Measurements from ENCODE around the gene GAS2.

GAS2 gene

DNA sequence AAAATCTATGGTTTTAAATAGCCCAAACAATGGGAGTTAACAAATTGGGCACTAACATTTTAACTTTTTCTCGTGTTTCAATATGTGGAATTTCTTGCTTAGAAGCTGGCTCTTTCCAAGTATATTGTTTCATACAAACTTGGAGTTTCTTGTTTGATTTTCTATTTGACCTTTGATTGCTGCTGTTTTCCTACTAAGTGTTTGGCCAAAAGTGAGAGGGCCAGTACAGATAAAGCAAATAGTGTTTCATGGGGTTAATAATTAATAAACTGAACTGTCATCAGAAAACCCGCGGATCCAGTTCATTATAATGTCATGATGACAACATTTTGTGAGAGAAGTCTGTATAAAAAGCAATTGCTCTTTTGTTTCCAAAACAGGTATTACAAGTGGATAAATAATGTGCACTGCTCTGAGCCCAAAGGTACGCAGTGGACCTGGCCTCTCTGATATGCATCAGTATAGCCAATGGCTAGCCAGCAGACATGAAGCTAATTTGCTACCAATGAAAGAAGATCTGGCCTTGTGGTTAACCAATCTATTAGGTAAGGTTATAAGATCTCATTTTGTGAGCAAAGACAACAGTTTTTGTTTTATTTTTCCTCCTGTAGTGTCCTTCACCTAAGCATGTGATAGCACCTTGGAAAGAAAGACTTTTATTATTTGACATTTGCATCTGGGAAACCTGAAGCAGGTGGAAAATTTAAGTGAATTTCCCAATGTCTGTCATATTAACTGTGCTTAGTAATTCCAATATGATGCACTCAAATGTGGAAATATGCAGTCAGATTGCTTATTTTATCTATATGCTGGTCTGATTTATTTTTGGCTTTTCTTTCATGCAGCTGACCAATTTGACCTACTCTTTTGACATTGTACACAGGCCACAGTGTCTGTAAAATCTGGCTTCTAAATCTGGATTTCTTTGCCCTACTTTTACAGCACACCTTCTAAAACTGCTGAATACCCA is 8.3 kb downstream of the GAS2 start:
- no peak for DNase-seq (ENCODE audit: low spot score)

DNA sequence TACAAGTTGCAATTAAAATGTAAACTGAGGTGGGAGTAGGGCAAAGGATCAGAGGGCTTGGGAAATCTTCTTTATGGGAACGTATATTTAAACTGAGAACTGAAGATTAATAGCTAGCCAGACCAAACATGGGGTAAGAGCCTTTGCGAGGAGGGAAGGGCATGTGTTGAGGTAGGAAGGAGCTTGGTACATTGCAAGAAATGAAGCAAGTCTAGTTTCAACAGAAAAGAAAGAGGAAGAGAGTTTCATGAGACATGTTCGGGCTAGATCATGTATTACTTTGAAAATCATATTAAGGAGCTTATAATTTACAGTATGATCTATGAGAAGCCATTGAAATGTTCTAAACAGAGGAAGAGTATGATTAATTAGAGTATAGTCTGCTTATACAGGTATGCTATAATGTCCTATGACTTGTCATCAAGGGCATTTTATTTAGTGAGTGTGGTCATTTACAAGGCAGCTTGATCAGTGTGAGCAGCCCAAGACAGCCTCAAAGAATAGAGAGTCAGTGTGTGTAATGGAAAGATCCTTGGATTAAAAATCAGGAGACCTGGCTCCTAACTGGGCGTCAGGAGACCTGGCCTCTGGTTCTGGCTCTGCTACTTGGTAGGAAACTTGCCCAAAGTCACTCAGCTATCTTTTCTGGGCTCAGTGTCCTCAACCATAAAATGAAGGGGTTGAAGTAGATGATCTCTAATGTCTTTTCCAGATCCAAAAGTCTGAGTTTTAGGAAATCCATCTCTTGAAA is 10.9 kb downstream of the GAS2 start:
- DNase-seq (ENCODE audit: low spot score): no peak

DNA sequence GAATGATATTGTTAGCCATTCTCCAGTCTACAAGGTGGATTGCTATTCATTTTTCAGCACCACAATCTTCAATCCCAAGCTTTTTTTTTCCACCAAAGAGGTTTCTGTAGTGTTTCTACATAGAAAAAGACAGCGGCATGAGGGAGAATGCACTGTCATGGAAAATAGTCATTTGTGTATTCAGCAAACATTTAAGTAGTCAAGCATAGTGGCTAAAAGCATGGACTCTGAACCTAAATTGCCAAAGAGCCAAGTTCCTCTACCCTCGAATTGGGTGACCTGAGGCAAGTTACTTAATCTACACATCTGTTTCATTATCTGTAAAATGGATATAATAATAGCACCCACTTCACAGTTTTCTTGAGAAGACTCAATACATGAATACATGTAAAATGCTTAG is 14.2 kb downstream of the GAS2 start:
- DNase-seq (ENCODE audit: low spot score): no peak

DNA sequence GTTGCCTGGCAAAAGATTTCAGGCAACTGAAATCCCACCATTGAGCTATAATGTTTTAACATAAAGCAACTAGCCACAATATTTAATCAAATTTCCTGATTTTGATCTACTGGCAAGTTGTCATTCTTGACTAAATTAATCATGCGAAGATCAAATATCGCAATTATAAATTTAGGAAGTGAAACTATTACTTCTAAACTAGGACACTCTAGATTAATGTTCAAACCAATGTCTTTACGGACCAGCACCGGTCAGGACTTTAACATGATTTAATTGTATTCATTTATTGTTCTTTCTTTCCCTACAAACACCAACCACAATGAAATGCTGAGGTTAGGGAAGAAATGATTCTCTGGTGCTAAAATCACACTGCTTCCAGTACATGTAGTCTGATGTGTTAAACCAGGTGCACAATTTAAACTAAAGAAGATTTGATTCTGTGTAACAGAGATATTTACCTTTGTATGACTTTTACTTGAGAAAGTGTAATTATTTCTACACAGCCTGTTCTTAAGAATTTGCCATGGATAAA is 14.9 kb downstream of the GAS2 start:
- no peak for DNase-seq (ENCODE audit: low spot score)

DNA sequence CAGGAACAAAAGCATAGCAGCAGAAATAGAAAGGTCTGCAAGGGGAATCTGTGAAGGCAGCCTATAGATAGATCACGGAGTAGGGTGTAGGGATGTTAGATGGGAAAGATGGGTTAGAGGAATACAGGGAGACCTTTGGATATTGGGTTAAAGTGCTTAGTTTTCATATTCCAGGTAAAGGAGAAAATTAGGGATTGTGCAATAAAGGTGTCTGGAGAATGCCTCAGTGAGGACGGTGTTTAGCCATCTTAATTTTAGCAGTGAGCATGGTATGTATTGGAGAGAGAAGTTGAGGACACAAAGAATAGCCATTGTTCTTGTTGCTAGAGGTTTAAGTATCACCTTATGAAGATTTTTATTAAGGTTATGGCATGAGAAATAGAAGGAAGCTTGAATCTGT is 17.7 kb downstream of the GAS2 start:
- no peak for DNase-seq (ENCODE audit: low spot score)

DNA sequence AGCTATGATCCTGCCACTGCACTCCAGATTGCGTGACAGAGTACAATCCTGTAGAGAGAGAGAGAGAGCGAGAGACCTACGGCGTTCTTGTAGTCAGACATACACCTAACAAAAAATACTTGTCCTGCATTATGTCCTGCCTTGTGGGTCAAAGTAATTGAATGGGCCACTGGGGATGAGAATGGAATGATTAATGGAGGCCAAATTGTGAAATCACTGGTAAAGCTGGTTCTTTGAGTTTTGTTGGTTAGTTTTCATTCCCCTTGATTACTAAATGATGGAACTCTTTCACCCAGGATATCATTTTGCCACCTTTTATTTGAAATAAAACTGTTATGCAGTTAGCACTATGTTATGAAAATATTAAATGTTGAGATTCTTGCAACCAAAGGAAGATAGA is 18.7 kb downstream of the GAS2 start:
- DNase-seq (ENCODE audit: low spot score): no peak

DNA sequence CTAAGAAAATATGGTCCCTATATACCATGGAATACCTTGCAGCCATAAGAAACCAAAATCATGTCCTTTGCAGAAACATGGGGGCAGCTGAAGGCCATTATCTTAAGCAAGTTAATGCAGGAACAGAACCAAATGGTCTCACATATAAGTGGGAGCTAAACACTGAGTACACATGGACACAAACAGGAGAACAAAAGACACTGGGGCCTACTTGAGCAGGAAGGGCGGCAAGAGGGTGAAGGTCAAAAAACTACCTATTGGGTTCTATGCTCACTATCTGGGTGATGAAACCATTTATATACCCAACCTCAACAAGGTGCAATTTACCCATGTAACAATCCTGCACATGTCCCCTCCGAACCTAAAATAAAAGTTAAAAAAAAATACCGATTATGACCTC is 22.5 kb downstream of the GAS2 start:
- DNase-seq (ENCODE audit: low spot score): no peak

DNA sequence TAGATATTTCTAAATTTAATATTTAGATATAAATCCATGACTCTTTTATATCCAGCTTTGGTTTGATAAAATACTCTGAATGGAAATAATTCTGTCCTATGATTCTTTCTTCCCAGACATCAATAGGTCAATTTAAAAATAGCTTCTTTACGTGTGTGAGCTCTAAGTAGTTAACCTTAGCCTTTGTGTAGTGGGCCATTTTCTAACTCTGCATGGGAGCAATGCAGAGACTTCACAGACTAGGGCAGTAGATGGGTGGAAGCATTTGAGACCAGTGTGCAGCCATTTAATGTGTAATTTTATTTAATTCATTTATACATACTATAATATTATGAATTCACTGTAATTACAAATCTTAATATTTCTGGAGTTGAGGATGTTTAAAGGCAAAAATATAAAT is 23.8 kb downstream of the GAS2 start:
- no peak for DNase-seq (ENCODE audit: low spot score)

DNA sequence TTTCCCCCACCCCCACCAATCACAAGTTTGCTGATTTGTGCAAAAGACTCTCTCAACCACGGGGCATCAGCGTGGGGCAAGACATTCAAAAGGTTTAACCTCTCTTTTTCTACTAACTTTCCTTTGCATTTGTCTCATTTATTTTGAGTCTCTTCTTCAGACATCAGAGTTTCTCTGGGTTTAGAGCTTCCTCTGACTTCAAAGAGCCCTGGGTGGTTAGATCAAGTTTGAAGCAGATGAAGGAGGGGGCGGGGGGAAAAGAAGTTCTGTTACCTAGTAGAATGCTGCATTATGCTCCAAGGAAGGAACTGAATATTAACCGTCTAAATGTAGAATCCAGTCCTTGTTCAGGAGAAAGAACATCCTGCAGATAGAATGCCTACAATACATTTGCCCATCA is 24.5 kb downstream of the GAS2 start:
- no peak for DNase-seq (ENCODE audit: low spot score)

DNA sequence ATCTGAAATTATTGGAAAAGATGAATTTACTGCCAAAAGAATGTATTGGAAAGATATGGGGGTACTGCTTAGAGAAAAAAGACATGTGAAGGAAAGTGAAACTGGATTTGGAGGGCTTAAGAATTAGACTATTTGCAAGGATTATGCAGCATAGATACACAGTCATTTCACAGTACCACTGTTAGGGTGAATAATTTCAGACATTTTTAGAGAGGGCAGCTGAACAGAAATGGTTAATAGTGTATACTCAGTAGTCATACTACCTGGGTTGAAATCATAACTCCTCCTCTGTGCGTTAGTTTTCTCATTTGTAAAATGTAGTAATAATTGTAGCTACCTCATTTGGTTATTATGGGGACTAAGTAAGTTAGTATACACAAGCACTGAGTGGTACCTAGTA is 33.0 kb downstream of the GAS2 start:
- no peak for DNase-seq (ENCODE audit: low spot score)

DNA sequence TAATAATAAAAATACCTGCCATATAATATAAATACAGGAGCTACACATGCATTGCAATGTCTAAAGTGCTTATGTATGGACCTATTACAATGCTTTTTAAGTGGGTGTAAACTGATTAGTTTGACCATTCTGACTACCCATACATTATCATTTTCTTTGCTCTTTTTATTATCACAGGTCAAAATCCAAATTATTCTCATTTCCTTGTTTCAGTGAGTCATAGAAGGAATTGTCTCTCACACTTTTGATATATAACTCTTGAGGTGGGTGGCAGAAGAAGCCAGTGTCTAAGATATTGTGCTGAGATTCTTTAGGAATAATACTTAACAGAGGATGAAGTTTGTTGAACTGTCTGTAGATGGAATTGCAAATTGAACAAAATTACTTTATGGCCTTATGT is 35.6 kb downstream of the GAS2 start:
- no peak for DNase-seq (ENCODE audit: low spot score)

DNA sequence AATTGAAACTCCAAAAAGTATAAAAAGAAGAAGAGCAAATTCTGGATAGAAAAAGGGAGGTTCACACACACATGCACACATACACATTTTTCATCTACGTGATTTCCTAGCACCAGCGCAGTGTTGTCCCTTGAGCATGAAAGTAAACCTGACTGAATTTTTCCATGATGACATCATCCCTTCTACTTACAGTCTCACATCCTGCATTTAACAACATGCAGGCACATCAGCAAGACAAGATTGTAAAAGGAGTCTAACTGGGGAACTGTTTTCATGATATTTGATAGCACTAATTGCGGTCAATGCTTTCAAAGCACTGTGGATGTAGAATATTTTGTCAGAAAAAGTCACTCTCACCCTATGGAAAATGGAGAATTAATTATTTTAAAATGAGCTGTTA is 36.6 kb downstream of the GAS2 start:
- DNase-seq (ENCODE audit: low spot score): no peak

DNA sequence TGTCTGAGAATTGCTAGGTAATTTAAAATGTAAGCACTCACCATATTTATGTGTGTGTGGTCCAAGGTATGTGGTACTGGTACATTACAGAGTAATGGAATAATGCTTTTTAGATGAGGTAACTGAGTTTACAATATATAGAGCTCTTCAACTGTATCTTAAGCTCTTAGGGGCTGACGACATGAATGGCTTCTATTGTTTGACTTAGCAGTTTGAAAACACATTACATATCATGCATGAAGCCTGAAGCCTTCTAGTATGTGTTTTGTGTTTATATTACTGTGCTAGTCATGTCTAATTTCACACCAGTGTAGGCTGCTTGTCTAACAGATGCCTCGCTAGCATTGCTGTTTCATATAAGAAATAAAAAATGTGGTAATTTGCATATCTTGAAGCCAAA is 37.2 kb downstream of the GAS2 start:
- no peak for DNase-seq (ENCODE audit: low spot score)

DNA sequence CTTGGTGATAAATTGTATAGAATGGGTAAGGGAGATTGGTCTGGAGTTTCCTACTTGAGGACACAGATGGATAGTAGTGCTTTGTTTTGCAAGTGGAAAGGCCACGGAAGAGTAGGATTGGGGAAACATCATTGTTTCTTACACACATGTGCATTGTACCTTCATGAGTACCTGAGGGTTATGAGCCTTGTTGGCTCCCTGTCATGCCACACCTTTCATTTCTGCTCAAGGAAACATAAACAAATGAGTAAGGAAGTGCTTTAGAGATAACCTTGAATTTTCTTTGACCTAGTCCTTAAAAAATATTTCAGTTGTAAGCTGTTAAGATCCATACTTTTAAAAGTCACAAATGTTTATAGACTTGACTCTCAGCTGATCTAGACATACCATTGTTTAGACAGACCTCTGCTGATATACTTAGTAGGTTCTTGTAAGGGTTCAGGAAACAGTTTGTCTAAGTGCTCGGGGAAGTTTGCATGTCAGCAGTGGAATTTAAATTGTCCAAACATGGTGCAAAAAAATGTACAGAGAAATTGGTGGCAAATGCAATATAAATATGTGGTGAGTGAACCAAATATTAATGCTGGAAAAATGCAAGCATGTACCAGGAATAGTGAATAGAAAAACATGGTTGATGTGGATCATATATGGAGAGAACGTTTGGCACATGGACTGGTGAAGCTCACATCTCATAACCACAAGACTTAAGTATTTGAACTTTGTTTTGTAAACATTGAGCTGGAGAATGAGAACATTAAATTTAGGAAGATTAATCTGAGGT is 40.9 kb downstream of the GAS2 start:
- DNase-seq (ENCODE audit: low spot score): no peak

DNA sequence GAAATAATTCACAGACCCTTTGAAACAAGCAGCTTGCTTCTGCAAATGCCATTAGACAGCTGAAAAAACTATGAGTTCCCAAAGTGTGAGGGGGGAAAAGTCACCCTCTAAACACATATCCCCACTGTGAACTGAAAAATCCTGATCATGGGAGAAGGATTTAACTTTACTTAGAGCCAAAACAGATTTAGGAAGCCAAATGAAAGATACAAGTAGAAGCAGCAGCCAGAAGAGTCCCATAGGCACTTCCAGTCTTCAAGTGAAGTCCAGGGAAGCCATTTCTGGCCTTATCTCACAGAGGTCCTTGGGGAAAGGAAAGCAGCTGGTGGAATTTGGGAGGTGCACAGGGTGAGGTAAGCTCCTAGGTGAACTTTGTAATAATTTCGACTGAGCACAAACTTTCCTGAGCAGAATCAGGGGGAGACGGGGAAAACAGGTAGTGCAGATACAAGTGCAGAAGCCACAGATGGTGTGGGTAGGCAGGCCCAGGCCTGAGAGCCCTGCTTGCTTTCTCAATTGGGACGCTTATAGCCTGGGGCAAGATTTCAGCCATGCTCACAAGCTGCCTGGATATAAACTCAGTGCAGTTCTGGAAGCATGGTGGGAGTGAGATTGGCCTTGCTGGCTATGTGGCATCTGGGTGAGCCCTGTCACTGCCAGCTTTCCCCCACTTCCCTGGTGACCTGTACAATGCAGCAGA is 44.8 kb downstream of the GAS2 start:
- DNase-seq (ENCODE audit: low spot score): no peak

DNA sequence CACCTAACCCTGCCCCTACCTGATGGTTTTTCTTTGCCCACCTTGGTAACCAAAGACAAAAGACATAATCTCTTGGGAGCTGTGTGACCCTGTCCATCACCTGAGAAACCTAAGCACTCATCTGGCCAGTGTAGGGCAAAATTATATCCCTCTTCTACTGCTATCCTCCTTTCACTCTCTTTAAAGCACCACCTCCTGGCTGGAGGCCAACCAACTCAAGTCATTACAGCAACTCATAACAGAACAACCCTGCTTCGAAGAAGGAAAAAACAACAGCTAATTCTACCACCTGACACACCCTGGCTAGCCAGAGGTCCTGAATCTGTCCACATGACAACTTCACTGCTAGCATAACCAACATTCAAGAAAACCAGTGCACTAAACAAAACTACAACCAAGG is 45.5 kb downstream of the GAS2 start:
- no peak for DNase-seq (ENCODE audit: low spot score)

DNA sequence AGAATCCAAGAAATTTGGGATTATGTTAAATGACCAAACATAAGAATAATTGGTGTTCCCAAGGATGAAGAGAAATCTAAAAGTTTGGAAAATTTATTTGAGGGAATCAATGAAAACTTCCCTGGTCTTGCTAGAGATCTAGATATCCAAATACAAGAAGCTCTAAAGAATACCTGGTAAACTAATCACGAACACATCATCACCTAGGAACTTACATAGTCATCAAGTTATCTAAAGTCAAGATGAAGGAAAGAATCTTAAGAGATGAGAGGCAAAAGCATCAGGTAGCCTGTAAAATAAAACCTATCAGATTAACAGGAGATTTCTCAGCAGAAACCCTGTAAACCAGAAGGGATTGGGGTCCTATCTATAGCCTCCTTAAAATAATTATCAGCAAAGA is 46.9 kb downstream of the GAS2 start:
- no peak for DNase-seq (ENCODE audit: low spot score)

DNA sequence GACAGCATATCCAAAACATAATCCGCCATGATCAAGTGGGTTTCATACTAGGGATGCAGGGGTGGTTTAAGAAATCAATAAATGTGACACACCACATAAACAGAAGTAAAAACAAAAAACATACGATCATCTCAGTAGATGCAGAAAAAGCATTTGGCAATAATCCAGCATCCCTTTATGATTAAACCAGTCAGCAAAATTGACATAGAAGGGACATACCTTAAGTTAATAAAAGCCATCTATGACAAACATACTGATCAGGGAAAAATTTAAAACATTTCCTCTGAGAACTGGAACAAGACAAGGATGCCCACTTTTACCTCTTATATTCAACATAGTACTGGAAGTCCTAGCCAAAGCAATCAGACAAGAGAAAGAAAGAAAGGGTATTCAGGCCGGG is 49.6 kb downstream of the GAS2 start:
- no peak for DNase-seq (ENCODE audit: low spot score)

DNA sequence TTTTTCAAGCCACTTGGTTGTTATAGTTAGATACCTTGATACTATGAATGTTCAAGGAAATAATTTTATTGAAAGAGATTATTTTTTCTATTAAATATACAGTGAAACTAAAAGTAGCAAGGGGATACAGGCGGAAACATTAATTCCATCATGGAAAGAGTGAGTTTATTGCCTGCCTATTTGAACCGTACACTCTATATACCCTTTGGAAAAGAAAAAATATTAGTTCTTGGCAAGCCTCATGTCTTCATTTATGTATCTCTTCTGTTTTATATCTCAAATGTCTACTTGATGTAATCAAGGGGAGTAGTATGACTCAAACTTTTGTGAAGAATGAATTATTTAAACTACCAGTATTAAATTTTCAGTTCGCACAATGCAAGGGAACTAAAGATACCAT is 54.0 kb downstream of the GAS2 start:
- no peak for DNase-seq (ENCODE audit: low spot score)

DNA sequence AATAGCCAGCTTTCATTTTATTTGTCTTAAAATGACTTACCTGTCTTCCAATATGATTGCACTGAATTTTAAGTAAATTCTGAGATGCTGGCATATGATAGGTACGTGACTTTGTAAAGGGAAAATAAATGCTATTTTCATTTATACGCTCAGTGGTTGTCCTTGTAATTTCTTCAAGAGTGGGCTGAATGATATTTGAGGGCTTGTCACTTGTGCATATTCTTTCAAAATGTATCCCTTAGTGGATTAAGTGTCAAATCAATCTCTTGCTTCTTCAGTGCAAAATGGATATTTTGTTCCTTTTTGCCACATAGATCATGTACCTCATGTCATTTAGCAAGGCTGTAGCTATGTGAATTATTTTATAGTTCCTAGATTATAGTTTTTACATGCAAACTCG is 56.9 kb downstream of the GAS2 start:
- DNase-seq (ENCODE audit: low spot score): no peak

DNA sequence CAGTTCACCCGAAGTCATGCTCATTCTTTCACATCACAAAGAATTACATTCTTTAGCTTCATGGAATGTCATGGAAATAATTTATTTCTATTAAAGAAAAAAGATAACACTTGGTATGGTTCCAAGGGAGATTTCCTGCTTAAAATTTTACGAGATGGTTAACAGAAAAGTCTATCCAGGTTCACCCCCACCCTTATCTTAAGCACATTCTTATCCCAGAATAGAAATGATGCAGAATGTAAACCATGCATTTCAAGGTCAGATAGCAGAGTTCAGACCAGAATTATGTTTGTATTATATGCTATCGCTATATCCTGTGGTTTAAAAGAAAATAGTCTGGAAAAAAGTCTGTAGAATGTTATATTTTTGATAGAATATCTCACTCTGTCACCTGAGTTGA is 58.7 kb downstream of the GAS2 start:
- DNase-seq (ENCODE audit: low spot score): no peak

Data from germinal center (tissue), 1 donor.